K562 (cell line): Measurements from ENCODE around the gene KPNB1. TPM values are rescaled to one million over a fixed set of nuclear protein-coding genes. Genes with fewer than 3 reads are reported as not detected.
A peak's percentile ranks its signal among the peaks of the same experiment; 100 is the strongest.

Source experiments
- ATAC-seq: fragments of 200-7000 bp; cut with Tn5 transposase; 3 replicates; pipeline ENCODE4 v1.9.1; 2020; ENCODE audit warnings: moderate library complexity
- Bru-seq: library from RNA; stranded (reverse); fragments of 400-500 nt; gene quantifications from one replicate; lab custom pipeline; 2021; lab: Mats Ljungman, UMichigan
- BruChase-seq, 2 experiments: library from RNA; stranded (reverse); fragments of 400-500 nt; gene quantifications; one replicate each; lab custom pipeline; 2021; lab: Mats Ljungman, UMichigan
- BruUV-seq: library from RNA; stranded (reverse); fragments of 400-500 nt; replicated peaks from 2 replicates; lab custom pipeline; 2021; lab: Mats Ljungman, UMichigan
- CTCF ChIA-PET: fragments of 300-600 bp; formaldehyde crosslinking; extraction: SDS; loops from one replicate; lab custom pipeline; 2021; ENCODE audit warnings: low intra/inter-chr PET ratio; lab: Yijun Ruan, JAX
- POLR2A ChIA-PET: fragments of 300-600, 350-650 bp; sonication (Branson Sonifier 250); formaldehyde crosslinking; extraction: SDS; loops from one replicate; lab custom pipeline; 2021; ENCODE audit warnings: antibody characterized with exemption, inconsistent platforms; lab: Yijun Ruan, JAX
- DNase-seq, 4 experiments: peaks; one replicate each; pipeline versions ENCODE4 v3.0.0 to v3.0.0-alpha.2; 2011 to 2018; ENCODE audit warnings: low spot score in 3 of 4, mixed read lengths in 3 of 4; ENCODE audit errors: extremely low read depth in 1 of 4
- FAIRE-seq: peaks from 2 replicates; lab custom pipeline; 2011; peaks lifted over from hg19 to GRCh38; lab: Jason Lieb, UNC
- H2AFZ ChIP-seq: 2 replicates; pipeline ENCODE4 v1.6.0; 2011; ENCODE audit warnings: low read depth, low read length, control low read depth, inconsistent platforms
- H3K27ac ChIP-seq: fragments of 200-600 bp; 3 replicates; pipeline ENCODE4 v1.8.0; 2011; ENCODE audit warnings: low read depth, mild to moderate bottlenecking, control low read depth, inconsistent platforms, low read length, moderate library complexity, mixed read lengths; ENCODE audit errors: extremely low read depth
- H3K27me3 ChIP-seq, 2 experiments: fragments of 300-600 bp in 1 of 2; 2 replicates in 1 of 2; 3 replicates in 1 of 2; pipeline versions ENCODE4 v1.6.0 to v1.8.0; 2011; ENCODE audit warnings: inconsistent platforms in 2 of 2, low read length in 2 of 2, mild to moderate bottlenecking in 1 of 2, mixed read lengths in 1 of 2, moderate library complexity in 1 of 2; ENCODE audit not compliant: control insufficient read depth in 2 of 2, insufficient read depth in 2 of 2
- H3K36me3 ChIP-seq: fragments of 300-600 bp; 3 replicates; pipeline ENCODE4 v1.8.0; 2011; ENCODE audit warnings: mild to moderate bottlenecking, low read length, inconsistent platforms; ENCODE audit not compliant: control insufficient read depth, insufficient read depth
- H3K4me1 ChIP-seq, 2 experiments: fragments of 200-600 bp in 1 of 2; replicated peaks in 1 of 2; 2 replicates in 1 of 2; 3 replicates in 1 of 2; pipeline versions ENCODE4 v1.5.1 to v1.8.0; 2011; ENCODE audit warnings: inconsistent platforms in 2 of 2, low read length in 2 of 2, mild to moderate bottlenecking in 1 of 2, mixed read lengths in 1 of 2, moderate library complexity in 1 of 2; ENCODE audit not compliant: control insufficient read depth in 2 of 2, insufficient read depth in 2 of 2
- H3K4me2 ChIP-seq: 2 replicates; pipeline ENCODE4 v1.6.1; 2011; ENCODE audit warnings: low read length, control low read depth, inconsistent platforms, mixed read lengths; ENCODE audit not compliant: insufficient read depth
- H3K4me3 ChIP-seq: fragments of 200-600 bp; sonication (generic), shearing (Covaris generic); 2 replicates; pipeline ENCODE4 v1.5.1; 2016; ENCODE audit warnings: control low read depth, inconsistent platforms
- H3K79me2 ChIP-seq: fragments of 200-600 bp; 3 replicates; pipeline ENCODE4 v1.8.0; 2011; ENCODE audit warnings: low read length, inconsistent platforms; ENCODE audit not compliant: control insufficient read depth, insufficient read depth
- H3K9ac ChIP-seq, 2 experiments: 2 replicates each; pipeline versions ENCODE4 v1.6.0 to v1.6.1; 2011; ENCODE audit warnings: low read depth in 2 of 2, low read length in 2 of 2, control low read depth in 1 of 2, inconsistent platforms in 1 of 2, mild to moderate bottlenecking in 1 of 2, mixed read lengths in 1 of 2; ENCODE audit not compliant: insufficient read depth in 1 of 2
- H3K9me1 ChIP-seq: one replicate; pipeline ENCODE4 v1.6.0; 2011; ENCODE audit warnings: inconsistent platforms, mild to moderate bottlenecking, low read length, moderate library complexity; ENCODE audit not compliant: control insufficient read depth, insufficient read depth
- H3K9me3 ChIP-seq: replicated peaks from 2 replicates; pipeline ENCODE4 v1.5.1; 2011; ENCODE audit warnings: low read depth, low read length, inconsistent platforms; ENCODE audit not compliant: control insufficient read depth, insufficient read depth
- H4K20me1 ChIP-seq: replicated peaks from 2 replicates; pipeline ENCODE4 v1.6.1; 2011; ENCODE audit warnings: low read length, inconsistent platforms, mixed read lengths; ENCODE audit not compliant: control insufficient read depth, insufficient read depth
- CAMTA2 ChIP-seq: fragments of 250-450 bp; sonication (Bioruptor Pico); conservative IDR thresholded peaks from 2 replicates; pipeline ENCODE4 v1.5.1; 2022
- ETS2 ChIP-seq: IDR thresholded peaks from 2 replicates; pipeline ENCODE4 v1.6.1; 2016; ENCODE audit warnings: borderline replicate concordance, missing genetic modification characterization, mild to moderate bottlenecking, moderate library complexity, missing compliant biosample characterization; ENCODE audit not compliant: poor library complexity, severe bottlenecking
- PBX2 ChIP-seq, 2 experiments: IDR thresholded peaks in 1 of 2; conservative IDR thresholded peaks in 1 of 2; 2 replicates each; pipeline ENCODE4 v1.6.1; 2016; ENCODE audit warnings: low read depth in 2 of 2, mild to moderate bottlenecking in 1 of 2, missing compliant biosample characterization in 1 of 2, missing genetic modification characterization in 1 of 2, moderate library complexity in 1 of 2
- SNAPC5 ChIP-seq: fragments of 250-450 bp; sonication (Bioruptor Pico); IDR thresholded peaks from 2 replicates; pipeline ENCODE4 v1.8.0; 2021; ENCODE audit warnings: moderate library complexity, mild to moderate bottlenecking, inconsistent platforms
- SRSF9 ChIP-seq: fragments of 200-400 bp; formaldehyde crosslinking; IDR thresholded peaks from 2 replicates; pipeline ENCODE4 v1.6.1; 2017; ENCODE audit warnings: low read depth, low read length, borderline replicate concordance
- TBL1XR1 ChIP-seq, 2 experiments: IDR thresholded peaks; 2 replicates each; pipeline ENCODE4 v1.6.1; 2012; ENCODE audit warnings: improper control_type of control experiment in 2 of 2, low read length in 2 of 2, mild to moderate bottlenecking in 1 of 2
- THRB ChIP-seq: fragments of 450-650 bp; formaldehyde crosslinking; conservative IDR thresholded peaks from 2 replicates; pipeline ENCODE4 v1.4.0; 2022; ENCODE audit warnings: mild to moderate bottlenecking, missing genetic modification characterization
- ZEB2 ChIP-seq: fragments of 450-650 bp; IDR thresholded peaks from 2 replicates; pipeline ENCODE4 v1.6.1; 2016
- WGBS: fragments of 100-300 bp; shearing (Covaris generic); methylation state at CpG from one replicate; pipeline ENCODE4 v1.1.6; 2016; ENCODE audit warnings: low coverage, mixed read lengths; ENCODE audit not compliant: insufficient coverage; ENCODE audit errors: missing lambda C conversion rate; 5-methylcytosine and 5-hydroxymethylcytosine counted together
- in situ Hi-C: fragments of 300-500 bp; cut with MboI; formaldehyde crosslinking; loops from 4 replicates; pipeline ENCODE4 v1.15.0; 2018; ENCODE audit warnings: inconsistent platforms, mixed read lengths
- intact Hi-C: fragments of 100-400 bp; cut with micrococcal nuclease; formaldehyde crosslinking; loops from 2 replicates; pipeline ENCODE4 v1.14.2; 2022
- long read RNA-seq, 3 experiments: library from polyadenylated mRNA in 2 of 3; library from RNA in 1 of 3; unstranded in 2 of 3; stranded (forward) in 1 of 3; transcript quantifications; one replicate each; pipeline ENCODE4 v2.0.0, GENCODE V29; 2019 to 2022
- polyA minus RNA-seq, 3 experiments: library from RNA; depleted of rRNA, polyadenylated mRNA; stranded (reverse); fragments of >200 nt; gene quantifications; 2 replicates each; pipeline ENCODE4 v1.2.3, GENCODE V29; 2011
- polyA plus RNA-seq, 8 experiments: library from polyadenylated mRNA; depleted of rRNA in 4 of 8; stranded (reverse) in 5 of 8; unstranded in 3 of 8; fragments of >200 nt; fragmentation: Nextera tagmentation in 2 of 8; fragmentation: Illumina TruSeq in 1 of 8; extraction: Ambion mirVana in 2 of 8; extraction: Trizol in 1 of 8; gene quantifications; 2 replicates each; pipeline versions ENCODE4 v1.2.1 to v1.2.3, GENCODE V29; 2011 to 2014; ENCODE audit warnings: inconsistent platforms in 1 of 8, missing spikeins in 1 of 8
- total RNA-seq, 7 experiments: library from RNA; depleted of rRNA in 6 of 7; stranded (reverse); fragments of >200 nt in 6 of 7; fragmentation: Illumina TruSeq in 2 of 7; extraction: Trizol in 2 of 7; gene quantifications; 2 replicates each; pipeline versions ENCODE4 v1.2.1 to v1.2.3, GENCODE V29; 2011 to 2021; ENCODE audit warnings: low replicate concordance in 1 of 7

The KPNB1 gene
- 346 and 425 TPM in 2 replicates for total RNA-seq (2011; cell fraction: chromatin; rRNA removed; ENCODE audit: low replicate concordance)
- 99.4 and 109 TPM in 2 replicates for total RNA-seq (2011; cell fraction: nucleolus; rRNA removed)
- total RNA-seq (2011; cell fraction: nucleoplasm; rRNA removed): 177 and 202 TPM in 2 replicates
- total RNA-seq (2014; rRNA removed): 271 and 293 TPM in 2 replicates
- 396 and 433 TPM in 2 replicates for total RNA-seq (2014; rRNA removed; fragmentation: Illumina TruSeq; extraction: Trizol)
- total RNA-seq (2015; rRNA removed; fragmentation: Illumina TruSeq; extraction: Trizol): 339 and 354 TPM in 2 replicates
- total RNA-seq (2021): 591 and 622 TPM in 2 replicates
- 331 and 369 TPM in 2 replicates for polyA plus RNA-seq (2011; rRNA removed)
- polyA plus RNA-seq (2011; cell fraction: cytosol; rRNA removed): 220 and 227 TPM in 2 replicates
- polyA plus RNA-seq (2011; cell fraction: nucleus; rRNA removed): 164 and 211 TPM in 2 replicates
- polyA plus RNA-seq (2012): 290 and 376 TPM in 2 replicates
- 515 and 528 TPM in 2 replicates for polyA plus RNA-seq (2014; fragmentation: Illumina TruSeq; extraction: Trizol)
- polyA plus RNA-seq (2014; fragmentation: Nextera tagmentation; extraction: Ambion mirVana): 100 to 1,000 TPM; 154 to 176 TPM
- 271 and 316 TPM in 2 replicates for polyA plus RNA-seq (2014; rRNA removed)
- 493 and 515 TPM in 2 replicates for polyA minus RNA-seq (2011; rRNA and poly(A)+ RNA removed)
- 213 and 271 TPM in 2 replicates for polyA minus RNA-seq (2011; cell fraction: cytosol; rRNA and poly(A)+ RNA removed)
- 42.3 and 74.8 TPM in 2 replicates for polyA minus RNA-seq (2011; cell fraction: nucleus; rRNA and poly(A)+ RNA removed)
- percentile 96 among the genes with signal in this experiment for Bru-seq, nascent RNA
- BruChase-seq, experiment 1, labeled RNA remaining after a 2-hour chase: percentile 98 among the genes with signal in this experiment
- percentile 98 among the genes with signal in this experiment for BruChase-seq, experiment 2, labeled RNA remaining after a 6-hour chase
- long read RNA-seq, experiment 1, full-length matches to known transcripts: 350 of 812 reads
- long read RNA-seq, experiment 1, partial matches to known transcripts: 248 of 812 reads
- long read RNA-seq, experiment 1, other reads (novel, unspliced or antisense): 214 of 812 reads
- long read RNA-seq, experiment 2, full-length matches to known transcripts: 111 of 416 reads
- long read RNA-seq, experiment 2, partial matches to known transcripts: 64 of 416 reads
- long read RNA-seq, experiment 2, other reads (novel, unspliced or antisense): 241 of 416 reads
- long read RNA-seq, experiment 3, full-length matches to known transcripts: 11 of 62 reads
- long read RNA-seq, experiment 3, partial matches to known transcripts: 27 of 62 reads
- long read RNA-seq, experiment 3, other reads (novel, unspliced or antisense): 24 of 62 reads

- Histone ChIP-seq H3K9me1 (no peaks in the 10 kb centered on the region), H3K79me2 (peaks cover 55% of the 10 kb centered on the region), H4K20me1 (no peaks in the 10 kb centered on the region), H3K4me1 (peaks cover 13 to 30% of the 10 kb centered on the region in 2 experiments), H3K36me3 (peaks cover 37% of the 10 kb centered on the region), H3K4me3 (peak within 1 kb of the TSS; percentile 86), H3K27ac (peak within 1 kb of the TSS; percentile 93), H3K4me2 (peak within 1 kb of the TSS; percentile 98), H3K9ac (peak within 1 kb of the TSS; percentile 93 to 97), H3K9me3 (no peaks in the 10 kb centered on the region), H3K27me3 (no peaks in the 10 kb centered on the region), H2AFZ (peak within 1 kb of the TSS; percentile 82)
- FAIRE-seq (peak; percentile 97), DNase-seq (peak; percentile 87 to 100 (median 92)), ATAC-seq (peak; percentile 91)
- WGBS: 1% methylated on average over 52 of the region's 74 CpGs
- intact Hi-C loops (no loop called here), in situ Hi-C loops (no loop called here)
- POLR2A ChIA-PET: interaction anchor here (0.6 to 3.4 kb wide), 15 partner anchors 9 to 760 kb away, joined by 3 to 35 read pairs (median 3); partner anchors contain the start of gene SCRN2
- CTCF ChIA-PET: no interaction called here
- BruUV-seq: no TSS peak
- no peak for TF ChIP-seq PBX2 (CRISPR knock-in tag; IDR thresholded peaks at IDR 0.05; ENCODE audit: low read depth)
- TF ChIP-seq PBX2 (tag; conservative IDR thresholded peaks at IDR 0.05; ENCODE audit: low read depth): no peak
- TF ChIP-seq THRB: no peak; the same call in 1 of the 2 replicates
- TF ChIP-seq CAMTA2 (CRISPR knock-in tag): 0 out of 2 replicates have a peak, but pooled peaks have one; percentile 72
- TF ChIP-seq ZEB2: no peak
- no peak for TF ChIP-seq SRSF9
- no peak for TF ChIP-seq SNAPC5 (CRISPR knock-in tag)
- peak; percentile 40 to 63; a peak in 2 of 4 replicates for TF ChIP-seq TBL1XR1 (IDR thresholded peaks at IDR 0.05; ENCODE audit: low read length in 2 of 2)
- TF ChIP-seq ETS2 (tag): no peak
Observed at GRCh38 chr17:47649153-47649971, at the start of gene KPNB1. TSS of gene KPNB1 (plus strand) at chr17:47649919. CDS start at chr17:47650245, 326 bp downstream.
